Renal pelvis (tissue), 4 donors: Measurements from ENCODE around the gene MARK2. TPM values are rescaled to one million over a fixed set of nuclear protein-coding genes. Genes with fewer than 3 reads are reported as not detected.

Experiments
- DNase-seq: peaks from one replicate; pipeline ENCODE4 v3.0.0-alpha.2; 2013
- polyA plus RNA-seq, 3 donors: library from polyadenylated mRNA; unstranded; fragments of 120-200 nt; gene quantifications; one replicate each; pipeline ENCODE4 v1.2.1, GENCODE V29; 2013; ENCODE audit not compliant: insufficient read length in 3 of 3

The MARK2 gene
- polyA plus RNA-seq, 3 donors, result 35.5 to 36.7 (median 35.8) TPM

DNA sequence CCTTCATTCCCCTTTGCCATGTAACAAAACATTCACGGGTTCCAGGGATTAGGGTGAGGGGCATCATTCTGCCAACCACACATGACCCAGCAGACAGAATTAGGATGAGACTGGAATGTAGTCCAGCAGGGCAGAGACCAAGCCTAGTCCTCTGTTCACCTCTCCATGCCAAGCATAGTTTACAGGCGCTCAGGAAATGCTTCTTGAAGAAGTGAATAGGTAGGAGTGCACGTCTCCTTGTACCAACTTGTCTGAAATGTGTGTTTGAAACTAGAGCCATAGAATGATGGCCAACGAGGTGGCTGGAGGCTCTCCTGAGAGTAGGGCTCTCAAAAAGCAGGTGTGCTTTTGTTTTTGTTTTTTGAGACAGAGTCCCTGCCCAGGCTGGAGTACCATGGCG is 17.5 kb upstream of the MARK2 start:
- no peak for DNase-seq

DNA sequence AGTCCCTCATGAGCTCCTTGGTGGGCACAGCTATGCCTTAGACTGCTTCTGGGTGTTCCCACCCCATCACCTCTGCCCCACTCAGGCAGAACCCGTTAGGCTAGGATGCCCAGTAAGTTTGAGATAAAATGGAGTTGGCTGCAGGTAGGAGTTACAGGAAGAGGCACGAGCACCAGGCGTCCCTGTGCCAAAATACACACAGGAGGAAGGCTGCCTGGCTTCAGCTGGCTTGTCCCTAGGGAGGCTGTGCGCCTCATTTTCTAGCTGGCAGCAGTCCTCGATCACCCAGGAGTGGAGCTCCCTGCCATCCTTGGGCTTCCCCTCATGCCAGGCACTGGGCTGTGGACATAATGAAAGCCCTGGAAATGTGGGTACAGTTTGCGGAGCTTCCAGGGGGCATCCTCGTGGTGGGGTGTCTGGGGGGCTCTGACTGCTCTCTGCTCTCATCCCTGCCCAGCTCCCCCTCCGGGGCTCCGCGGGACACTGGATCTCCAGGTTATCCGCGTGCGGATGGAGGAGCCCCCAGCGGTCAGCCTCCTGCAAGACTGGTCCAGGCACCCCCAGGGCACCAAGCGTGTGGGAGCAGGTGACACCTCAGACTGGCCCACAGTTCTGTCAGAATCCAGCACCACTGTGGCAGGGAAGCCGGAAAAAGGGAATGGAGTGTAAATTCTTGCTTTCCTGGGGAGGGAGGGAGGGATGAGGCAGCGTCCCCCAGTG is 12.3 kb upstream of the MARK2 start:
- DNase-seq, result no peak

DNA sequence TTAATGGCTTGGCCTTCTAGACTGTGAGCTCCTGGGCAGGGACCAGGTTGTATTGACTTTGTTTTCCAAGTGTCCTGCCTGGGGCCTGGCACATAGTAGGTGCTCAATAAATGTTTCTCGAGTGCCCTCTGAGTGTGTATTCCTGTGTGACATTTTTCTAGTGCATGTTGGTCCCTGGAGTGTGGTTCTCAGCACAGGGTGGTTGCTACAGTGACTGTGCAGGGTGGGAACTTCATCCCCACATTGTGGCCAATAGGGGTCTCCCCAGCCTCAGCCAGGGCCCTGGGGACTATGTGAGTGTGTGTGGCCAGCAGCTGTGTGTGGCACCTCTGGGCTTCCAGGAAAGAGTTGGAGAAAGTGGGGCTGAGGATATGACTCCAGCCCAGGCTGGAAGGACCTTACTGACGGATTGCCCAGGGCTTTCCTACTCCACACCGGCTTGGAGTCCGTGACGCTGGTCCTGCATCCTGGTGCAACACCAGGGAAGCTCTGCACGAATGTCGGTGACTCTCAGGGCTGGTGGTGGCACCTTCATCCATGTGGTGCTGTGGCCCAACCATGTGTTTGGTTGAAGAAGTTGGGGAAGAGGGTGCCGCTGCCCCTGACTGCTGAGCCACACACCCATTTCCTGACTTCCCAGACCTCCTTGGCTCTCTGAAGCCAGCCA is 9.0 kb upstream of the MARK2 start:
- DNase-seq, result no peak

DNA sequence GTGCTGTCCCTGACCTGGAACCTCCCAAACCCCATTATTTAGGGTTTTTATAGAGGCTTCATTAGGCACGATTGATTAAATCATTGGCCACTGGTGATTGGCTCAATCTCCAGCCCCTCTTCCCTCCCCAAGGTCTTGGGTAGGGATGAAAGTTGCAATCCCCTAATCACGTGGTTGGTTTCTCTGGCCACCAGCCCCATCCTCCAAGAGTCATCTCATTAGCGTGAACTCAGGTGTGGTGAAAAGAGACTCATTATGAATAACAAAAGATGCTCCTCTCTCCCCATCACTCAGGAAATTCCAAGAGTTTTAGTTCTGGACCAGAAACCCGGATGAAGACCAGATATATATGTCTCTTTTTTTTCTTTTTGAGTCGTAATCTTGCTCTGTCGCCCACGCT is 7.6 kb upstream of the MARK2 start:
- DNase-seq, result no peak

DNA sequence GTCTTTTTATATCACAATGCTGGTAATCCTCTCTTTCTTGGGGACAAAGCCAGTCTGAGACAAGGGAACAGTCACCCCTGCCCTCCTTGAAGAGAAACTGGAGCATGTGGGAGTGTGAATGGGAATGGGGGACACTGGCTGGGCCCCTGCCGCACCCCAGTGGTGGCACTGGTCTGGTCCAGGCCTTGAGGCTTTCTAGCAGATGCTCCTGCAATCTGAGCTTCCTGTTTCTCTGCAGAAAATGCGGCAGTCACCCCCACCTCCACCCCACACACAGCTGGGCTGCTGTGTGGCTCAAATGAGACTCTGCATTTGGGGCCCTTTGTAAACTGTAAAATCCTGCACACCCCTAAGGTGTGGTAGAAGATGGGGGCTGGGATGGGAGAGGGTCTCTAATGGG is 6.6 kb upstream of the MARK2 start:
- DNase-seq, result no peak

DNA sequence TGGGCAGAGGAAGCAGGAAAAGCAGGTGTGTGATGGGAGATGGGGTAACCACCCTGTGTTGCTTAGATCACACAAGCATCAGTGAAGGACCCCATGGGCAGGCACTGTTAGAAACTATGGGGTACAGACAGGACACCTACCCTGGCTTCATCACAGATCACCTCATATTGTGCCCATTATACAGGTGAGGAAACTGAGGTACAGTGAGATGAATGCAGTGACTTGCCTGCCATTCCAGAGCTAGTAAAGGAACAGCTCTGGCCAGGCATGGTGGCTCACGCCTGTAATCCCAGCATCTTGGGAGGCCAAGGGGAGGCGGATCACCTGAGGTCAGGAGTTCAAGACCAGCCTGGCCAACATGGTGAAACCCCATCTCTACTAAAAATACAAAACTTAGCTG is 5.9 kb upstream of the MARK2 start:
- no peak for DNase-seq

DNA sequence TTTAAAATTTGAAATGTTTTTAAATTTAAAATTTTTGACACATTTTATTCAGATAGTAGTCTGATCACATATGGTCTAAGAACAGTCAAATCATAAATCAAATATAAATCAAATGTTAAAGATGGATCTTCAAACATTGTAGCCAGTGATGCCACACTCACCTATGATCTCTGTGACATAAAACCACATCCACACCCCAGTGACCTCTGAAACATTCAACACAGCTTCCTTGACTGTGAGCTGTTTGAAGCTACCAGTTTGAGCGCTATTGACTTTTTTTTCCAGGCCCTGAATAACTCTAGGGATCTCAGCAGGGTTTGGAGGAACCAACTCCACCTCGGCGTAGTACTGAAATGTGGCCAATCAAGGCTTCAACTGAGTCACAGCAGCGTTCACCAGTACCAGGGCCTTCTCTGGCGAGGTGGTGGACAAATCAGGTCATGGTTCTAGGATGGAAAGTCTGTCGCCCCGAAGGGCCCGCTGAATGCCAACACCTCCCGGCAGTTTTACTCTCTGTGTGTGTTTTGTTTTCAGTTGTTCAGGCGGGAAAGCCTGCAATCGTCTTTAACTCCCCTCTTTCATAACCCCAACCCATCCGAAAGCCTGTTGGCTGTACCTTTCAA is 4.3 kb upstream of the MARK2 start:
- DNase-seq, result no peak

DNA sequence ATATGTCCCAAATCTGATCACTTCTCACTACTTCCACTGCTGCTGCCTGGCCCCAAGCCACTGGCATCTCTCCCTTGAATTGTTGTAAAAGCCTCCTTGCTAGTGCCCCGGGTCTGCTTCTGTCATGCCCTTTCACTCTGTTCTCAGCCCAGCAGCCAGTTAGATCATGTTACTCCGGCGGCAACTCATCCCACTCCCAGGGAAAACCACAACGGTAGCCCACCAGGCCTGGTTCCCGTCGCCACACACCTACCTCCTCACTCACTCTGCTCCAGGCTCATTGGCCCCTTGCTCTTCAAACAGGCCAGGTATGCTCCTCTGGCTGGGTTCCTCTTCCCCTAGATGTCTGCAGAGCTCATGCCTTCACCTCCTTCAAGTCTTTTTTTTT is 3.8 kb upstream of the MARK2 start:
- no peak for DNase-seq

DNA sequence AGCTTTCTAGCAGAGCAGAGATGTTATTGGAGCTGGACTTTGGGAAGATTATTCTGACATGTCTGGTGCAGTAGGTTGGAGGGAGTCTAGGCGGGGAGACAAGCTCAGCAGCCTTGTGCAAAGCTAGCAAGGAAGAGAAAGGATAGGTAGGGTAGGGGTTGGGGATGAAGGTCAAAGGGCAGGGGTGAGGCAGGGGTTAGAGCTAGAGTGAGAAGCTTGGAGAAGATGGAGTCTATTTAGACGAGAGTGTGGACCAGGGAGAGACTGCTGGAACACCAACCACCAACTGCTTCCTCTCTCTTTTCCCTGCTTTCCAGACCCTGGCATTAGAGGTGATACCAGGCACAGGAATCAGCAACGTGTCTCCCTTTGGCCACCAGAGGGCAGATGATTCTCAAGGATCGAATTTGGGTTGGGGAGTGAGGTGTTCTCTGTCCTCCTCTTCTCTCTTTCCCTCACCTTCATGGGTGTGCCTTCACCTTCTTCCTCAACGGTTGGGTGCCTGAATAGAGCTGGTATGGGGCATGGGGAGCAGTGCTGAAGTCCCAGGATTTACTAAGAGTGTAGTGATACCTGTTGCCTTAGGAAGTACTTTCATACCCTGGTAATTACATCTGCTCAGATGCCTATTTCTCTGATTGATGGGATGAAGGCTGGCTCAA is 1.8 kb upstream of the MARK2 start:
- peak; percentile 82 for DNase-seq

DNA sequence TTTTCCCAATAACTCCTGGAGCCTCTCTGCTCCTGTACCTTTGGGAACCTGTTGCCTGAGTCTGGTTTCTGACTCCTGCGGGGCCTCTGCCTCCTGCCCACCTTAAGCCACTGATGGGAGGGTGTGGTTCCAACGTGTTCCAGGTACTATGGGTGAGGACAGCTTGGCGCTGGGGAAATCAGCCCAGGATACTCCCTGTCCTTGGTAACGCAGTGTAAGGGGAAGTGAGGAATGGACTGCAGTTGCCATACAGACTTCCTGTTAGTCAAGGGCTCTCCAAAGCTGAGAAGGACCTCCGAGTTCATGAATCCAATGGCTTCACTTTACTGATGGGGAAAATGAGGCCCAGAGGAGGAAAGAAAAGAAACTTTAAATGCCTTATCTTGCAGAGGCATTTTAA is 1.2 kb upstream of the MARK2 start:
- no peak for DNase-seq

DNA sequence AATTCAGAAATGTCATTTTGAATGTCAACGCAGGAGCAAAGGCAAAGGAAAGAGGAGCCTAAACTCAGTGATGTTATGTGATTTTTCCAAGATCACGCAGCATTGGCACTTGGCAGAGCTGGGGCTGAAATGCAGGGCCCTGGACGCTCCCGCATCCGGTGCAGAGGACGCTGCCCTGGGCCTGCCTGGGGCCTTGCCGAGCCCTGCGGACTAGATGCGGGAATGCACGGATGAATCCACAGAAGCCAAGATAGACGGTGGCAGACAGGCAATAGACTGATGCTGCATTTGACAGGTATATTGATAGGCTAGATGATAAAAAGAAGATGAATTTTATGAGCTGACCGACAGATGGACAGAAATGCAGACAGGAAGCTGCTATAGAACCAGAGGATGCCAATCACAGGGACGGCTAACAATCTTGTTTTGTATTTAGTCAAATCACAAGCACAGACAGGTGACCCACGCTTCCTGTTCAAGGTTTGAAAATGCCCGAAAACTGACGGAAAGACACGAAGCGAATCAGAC is 696 bp upstream of the MARK2 start:
- DNase-seq, result no peak

DNA sequence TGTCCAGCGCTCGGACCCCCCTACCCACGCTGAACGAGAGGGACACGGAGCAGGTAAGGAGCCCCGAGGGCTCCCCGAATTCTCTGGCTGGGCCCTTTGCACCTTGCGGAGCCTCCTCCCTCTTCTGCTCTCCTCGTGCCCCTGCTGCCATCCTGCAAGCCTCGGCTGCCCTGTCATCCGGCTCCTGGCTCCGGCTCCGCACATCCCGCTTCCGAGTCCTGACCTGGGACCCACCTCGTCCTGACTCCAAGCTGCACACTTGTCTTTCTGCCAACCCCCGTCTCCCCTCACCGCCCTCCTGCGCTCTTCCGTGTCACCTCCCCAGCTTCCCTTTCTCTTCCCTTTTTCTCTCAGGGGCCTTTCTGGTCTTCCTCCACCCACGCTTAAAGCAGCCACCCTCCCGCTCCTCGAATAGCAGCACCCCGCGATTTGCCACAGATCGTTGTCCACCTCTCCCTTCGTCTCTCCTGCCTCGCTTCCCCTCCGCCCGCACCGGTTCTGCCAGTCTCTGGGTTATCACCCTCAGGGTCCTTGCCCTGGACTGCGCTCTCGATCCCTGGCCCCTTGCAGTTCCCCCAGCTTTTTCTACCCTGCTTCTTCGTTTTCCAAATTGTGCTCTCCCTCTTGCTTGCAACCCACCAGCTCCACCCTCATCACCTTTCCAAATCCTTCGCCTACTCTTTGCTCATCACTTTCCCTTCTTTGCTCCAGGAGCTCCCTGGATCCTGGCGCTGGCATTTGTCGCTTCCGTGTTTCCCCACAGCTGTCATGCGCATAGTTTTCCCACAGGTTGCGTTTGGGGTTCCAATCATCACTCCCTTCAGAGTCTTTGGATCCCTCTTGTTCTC is 822 bp downstream of the MARK2 start:
- no peak for DNase-seq

DNA sequence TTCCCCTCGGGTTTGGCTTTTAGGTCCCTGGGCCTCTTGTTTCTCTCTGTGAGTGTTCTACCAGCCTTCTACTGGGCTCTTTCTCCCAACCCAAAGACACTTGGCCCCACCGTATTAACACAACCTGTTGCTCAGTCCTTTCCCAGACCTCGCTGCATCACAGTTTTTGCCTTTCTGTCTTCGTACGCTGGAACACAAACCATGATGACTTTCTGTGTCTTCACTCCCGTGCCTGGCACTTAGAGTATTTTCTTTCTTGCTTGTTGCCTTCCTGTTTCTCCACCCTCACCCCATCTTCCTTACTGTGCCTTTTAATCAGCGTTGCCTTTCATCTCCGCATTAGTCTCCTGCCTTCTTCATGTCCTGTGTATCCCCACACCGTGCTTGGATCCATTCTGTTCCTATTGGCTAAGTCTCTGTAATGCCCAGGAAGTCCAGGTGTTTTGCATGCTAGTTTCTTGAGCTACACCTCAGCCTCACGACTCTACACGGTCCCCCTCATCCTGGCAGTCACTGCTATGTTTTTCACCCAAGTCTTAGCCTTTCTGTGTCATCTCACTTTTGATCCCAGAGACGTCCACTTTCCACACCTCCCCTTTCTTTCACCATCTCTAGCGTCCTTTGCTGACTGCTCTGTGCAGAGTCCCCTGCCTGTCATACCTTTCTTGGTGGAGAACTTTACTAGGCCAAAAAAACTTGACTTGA is 1.6 kb downstream of the MARK2 start:
- DNase-seq, result no peak

DNA sequence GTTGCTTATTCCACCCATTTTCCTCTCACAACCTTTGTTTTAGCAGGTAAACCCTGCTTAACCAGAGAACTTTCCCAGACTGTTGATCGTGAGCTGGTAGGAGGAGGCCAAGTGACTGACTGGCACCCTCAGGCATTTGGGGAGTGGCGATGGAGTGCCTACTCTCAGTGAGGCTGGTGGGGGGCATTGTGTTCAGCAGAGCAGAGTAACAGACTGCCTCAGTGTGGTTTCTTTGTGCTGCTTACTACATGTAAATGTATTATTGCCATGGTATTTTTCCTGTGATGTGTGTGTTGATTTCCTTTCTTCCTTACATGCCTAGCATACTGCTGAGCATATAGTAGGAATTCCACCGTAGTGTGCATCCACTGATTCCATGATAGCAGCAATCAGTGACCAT is 2.6 kb downstream of the MARK2 start:
- no peak for DNase-seq

DNA sequence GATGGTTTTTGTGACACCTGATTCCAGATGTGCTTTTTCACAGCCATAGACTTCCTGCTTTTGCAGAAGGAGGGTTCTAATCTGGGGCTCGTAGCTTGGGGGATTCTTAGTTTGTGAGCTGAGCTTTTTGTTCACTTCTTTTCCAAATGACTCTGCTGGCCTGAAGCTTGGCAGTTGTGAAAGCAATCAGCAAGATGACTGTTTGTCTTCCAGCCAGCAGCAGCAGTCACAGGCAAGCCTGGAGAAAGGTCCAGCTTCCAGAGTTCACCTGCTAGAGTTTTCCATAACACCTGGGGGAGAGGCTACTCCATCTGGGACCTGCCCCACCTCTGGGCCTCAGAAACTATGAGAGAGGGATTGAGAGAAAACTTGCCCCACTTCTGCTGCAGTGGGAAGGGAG is 4.1 kb downstream of the MARK2 start:
- no peak for DNase-seq

DNA sequence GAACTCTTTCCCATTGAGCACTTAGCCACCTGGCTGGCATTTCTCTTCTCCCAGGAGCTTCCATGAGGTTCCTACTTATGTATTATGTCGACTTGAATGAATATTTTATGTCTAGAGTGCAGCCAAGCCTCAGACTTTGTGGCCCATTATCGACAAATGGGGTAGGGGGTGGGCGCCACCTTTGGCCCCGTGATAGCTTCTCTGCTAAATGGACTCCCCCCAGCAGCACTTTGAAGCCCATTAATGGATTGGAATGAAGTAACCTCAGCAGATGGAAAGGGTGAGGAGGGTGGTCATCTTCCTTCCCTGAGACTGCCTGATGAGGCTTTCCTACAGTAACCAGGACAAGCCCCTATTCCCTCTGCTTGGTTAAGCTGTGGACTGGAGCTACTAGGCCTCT is 5.9 kb downstream of the MARK2 start:
- DNase-seq, result no peak

DNA sequence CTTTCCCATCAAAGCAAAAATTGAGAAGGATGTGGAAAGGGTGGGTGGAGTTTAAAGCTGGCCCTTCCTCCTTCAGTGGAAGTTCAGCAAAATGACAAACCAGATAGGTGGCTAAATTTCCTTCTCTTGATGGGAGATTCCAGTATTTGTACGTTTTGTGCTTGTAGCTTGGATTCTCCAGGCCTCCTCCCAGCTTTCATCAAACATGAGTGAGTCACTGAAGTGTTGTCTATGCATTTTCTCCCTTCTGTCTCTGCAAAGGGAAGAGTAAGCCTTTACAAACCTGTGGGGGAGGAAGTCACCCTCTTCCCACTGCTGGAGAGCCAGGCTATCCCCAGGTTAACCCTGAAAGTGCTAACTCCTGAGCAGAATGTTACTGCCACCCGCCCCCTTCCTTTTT is 6.4 kb downstream of the MARK2 start:
- no peak for DNase-seq

DNA sequence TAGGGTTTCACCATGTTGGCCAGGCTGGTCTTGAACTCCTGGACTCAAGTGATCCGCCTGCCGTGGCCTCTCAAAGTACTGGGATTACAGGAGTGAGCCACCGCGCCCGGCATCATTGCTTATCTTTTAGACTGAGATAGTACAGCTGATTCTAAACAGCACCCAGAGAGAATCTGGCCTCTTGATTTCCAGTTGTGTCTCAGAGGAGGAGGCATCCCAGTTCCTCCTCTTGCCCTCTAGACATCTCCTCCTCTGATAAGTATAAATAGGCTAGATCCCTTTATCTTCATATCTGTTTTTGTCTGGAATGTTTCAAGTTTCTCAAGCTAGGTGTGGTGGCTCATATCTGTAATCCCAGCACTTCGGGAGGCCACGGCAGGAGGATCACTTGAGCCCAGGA is 7.0 kb downstream of the MARK2 start:
- DNase-seq, result no peak

DNA sequence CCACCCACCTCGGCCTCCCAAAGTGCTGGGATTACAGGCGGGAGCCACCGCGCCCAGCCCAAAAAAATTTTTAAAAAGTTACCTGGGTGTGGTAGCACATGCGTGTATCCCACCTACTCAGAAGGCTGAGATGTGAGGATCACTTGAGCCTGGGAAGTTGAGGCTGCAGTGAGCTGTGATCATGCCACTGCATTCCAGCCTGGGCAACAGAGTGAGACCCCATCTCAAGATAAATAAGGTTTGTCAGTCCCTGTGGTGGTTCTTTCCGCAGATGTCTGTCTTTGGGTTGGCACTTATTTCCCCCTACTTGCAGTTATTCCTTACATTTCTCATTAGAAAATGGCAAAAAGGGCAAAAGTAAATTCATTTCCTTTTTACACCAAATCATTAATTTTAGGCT is 8.0 kb downstream of the MARK2 start:
- DNase-seq, result no peak

DNA sequence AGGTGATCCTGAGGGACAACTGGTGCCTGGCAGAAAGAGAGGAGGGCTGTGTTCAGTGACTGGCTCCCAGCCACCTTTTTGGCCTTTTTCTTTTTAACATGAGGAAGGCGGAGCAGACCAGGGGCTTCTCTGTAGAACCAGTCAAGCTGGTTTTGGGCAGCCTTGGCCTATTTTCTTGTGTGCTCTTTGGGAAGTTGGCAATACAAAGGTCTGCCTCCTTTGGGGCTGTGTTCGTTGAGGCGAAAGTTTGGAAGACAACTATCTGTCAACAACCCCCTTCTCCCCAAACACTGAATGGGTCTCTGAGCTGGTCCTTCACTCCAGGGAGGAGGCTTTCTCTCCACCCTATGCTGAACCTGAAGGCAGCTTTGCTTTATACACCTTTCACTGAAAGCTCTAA is 8.5 kb downstream of the MARK2 start:
- DNase-seq, result no peak

DNA sequence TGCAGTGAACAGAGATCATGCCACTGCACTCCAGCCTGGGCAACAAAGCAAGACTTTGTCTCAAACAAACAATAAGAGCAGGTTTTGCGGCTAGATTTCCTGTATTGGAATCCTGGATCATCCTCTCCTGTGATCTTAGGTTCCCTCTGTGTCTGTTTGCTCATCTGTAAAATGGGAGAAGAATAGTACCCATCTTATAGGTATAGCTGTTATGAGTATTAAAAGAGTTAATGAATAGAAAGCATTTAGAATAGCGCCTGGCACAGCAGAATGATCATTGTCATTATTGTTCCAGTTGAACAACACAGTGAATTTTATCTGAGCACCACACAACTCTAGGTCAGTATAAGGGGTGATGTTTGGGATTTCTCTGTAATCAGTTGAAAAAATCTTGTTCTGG is 10.8 kb downstream of the MARK2 start:
- no peak for DNase-seq
